Measurements from ENCODE around the gene COG5. TPM values are rescaled to one million over a fixed set of nuclear protein-coding genes. Genes with fewer than 3 reads are reported as not detected.

COG5 gene
- total and polyA plus RNA-seq, 2 of the 4 experiments (the other 2 are of a cell fraction): 18.5 to 27.4 TPM

DNA sequence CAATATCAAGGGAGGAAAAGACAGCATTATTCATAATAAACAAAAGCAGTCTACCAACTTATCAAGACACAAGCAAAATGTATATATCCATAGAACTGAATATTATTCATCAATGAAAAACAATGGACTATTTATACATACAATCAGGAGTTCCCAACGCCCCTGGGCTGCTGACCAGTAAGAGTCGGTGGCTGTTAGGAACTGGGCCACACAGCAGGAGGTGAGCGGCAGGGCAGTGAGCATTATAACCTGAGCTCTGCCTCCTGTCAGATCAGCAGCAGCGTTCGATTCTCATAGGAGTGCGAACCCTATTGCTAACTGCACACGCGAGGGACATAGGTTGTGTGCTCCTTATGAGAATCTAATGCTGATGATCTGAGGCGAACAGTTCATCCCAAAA, 165.6 kb downstream of the COG5 start:
- no peak overlapping the region for H3K23ac ChIP-seq (ENCODE audit: low read depth, low read length)
- no peaks in the 10 kb centered on the region for H3K27me3 ChIP-seq (ENCODE audit: control insufficient read depth, insufficient read depth, low read length)
- DNase-seq: no peak
- no peak overlapping the region for H2BK15ac ChIP-seq (ENCODE audit: low read depth, low read length)
- WGBS, 2 experiments (ENCODE audit: extremely low coverage in 2 of 2, insufficient read length in 1 of 2): 100% methylated on average over 2 of the region's 9 CpGs; no CpG with 5 or more reads in 1 of the 2 experiments
- dilution Hi-C loops (cut with HindIII; ENCODE audit: low sequenced_read_pairs, unreplicated experiment): no loop called here
- no peak overlapping the region for H3K4ac ChIP-seq (ENCODE audit: low read depth, low read length)
- no peak overlapping the region for H3K4me3 ChIP-seq (ENCODE audit: insufficient read depth, low read depth, low read length)
- no peaks in the 10 kb centered on the region for H4K20me1 ChIP-seq (ENCODE audit: insufficient read depth, low read length)
- H4K91ac ChIP-seq (ENCODE audit: insufficient read depth, low read depth, low read length): no peak overlapping the region
- peaks cover 0 to 11% of the 10 kb centered on the region in 2 experiments; a peak in 1 of 4 replicates for H3K79me1 ChIP-seq (ENCODE audit: low read depth in 1 of 2, low read length in 2 of 2)
- no peak overlapping the region for H4K5ac ChIP-seq (ENCODE audit: low read depth, low read length)
- H2AK5ac ChIP-seq (ENCODE audit: low read depth, low read length): no peak overlapping the region
- no peak for ATAC-seq (ENCODE audit: low read depth)
- H3K36me3 ChIP-seq (ENCODE audit: control insufficient read depth, insufficient read depth, low read length): no peaks in the 10 kb centered on the region
- no peak overlapping the region for H3K27ac ChIP-seq (ENCODE audit: insufficient read depth, low read length)
- H3K4me1 ChIP-seq (ENCODE audit: control insufficient read depth, insufficient read depth, low read length): no peaks in the 10 kb centered on the region
- peaks cover 7% of the 10 kb centered on the region for H3K9me1 ChIP-seq (ENCODE audit: insufficient read depth, low read length)
- CTCF ChIA-PET: no interaction called here
- no peak overlapping the region for H3K4me2 ChIP-seq (ENCODE audit: low read depth, low read length)
- no TSS peak for BruUV-seq (replicated peaks)
- H3K56ac ChIP-seq (ENCODE audit: extremely low read depth, insufficient read depth, low read length): no peak overlapping the region
- no peak overlapping the region for H2AFZ ChIP-seq (replicated peaks; ENCODE audit: low read length, poor library complexity)
- H3K9ac ChIP-seq (ENCODE audit: low read depth, low read length): no peak overlapping the region
- H2BK120ac ChIP-seq (ENCODE audit: low read depth, low read length): no peak overlapping the region
- H3K18ac ChIP-seq (ENCODE audit: low read depth, low read length): no peak overlapping the region
- TF ChIP-seq, protein P1, sequence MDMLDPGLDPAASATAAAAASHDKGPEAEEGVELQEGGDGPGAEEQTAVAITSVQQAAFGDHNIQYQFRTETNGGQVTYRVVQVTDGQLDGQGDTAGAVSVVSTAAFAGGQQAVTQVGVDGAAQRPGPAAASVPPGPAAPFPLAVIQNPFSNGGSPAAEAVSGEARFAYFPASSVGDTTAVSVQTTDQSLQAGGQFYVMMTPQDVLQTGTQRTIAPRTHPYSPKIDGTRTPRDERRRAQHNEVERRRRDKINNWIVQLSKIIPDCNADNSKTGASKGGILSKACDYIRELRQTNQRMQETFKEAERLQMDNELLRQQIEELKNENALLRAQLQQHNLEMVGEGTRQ (IDR thresholded peaks at IDR 0.05; ENCODE audit: low read depth, low read length): no peak
- TF ChIP-seq NFE2L2 (IDR thresholded peaks at IDR 0.05; ENCODE audit: low read depth, low read length) (no peak), MAZ (IDR thresholded peaks at IDR 0.05; ENCODE audit: borderline replicate concordance, low read depth, low read length) (no peak), POLR2A (IDR thresholded peaks at IDR 0.05; ENCODE audit: low read depth, low read length) (no peak), MAFK (IDR thresholded peaks at IDR 0.05; ENCODE audit: low read depth, low read length) (no peak), RCOR1 (IDR thresholded peaks at IDR 0.05; ENCODE audit: insufficient replicate concordance, low read length) (no peak), BHLHE40 (IDR thresholded peaks at IDR 0.05; ENCODE audit: low read depth, low read length) (no peak), RFX5 (IDR thresholded peaks at IDR 0.05; ENCODE audit: low read depth, low read length) (no peak), RAD21 (IDR thresholded peaks at IDR 0.05; ENCODE audit: low read length) (no peak)
- no peak overlapping the region for H2AK9ac ChIP-seq (replicated peaks; ENCODE audit: low read depth, low read length, poor library complexity)
- no peak overlapping the region for H2BK5ac ChIP-seq (ENCODE audit: low read depth, low read length, poor library complexity, severe bottlenecking)
- POLR2A ChIA-PET (ENCODE audit: unreplicated experiment): no interaction called here
- no peak overlapping the region for H2BK20ac ChIP-seq (ENCODE audit: low read depth, low read length)
- H4K8ac ChIP-seq (ENCODE audit: low read depth in 2 of 2, low read length in 2 of 2): no peak overlapping the region
- no peak overlapping the region for H3K14ac ChIP-seq (replicated peaks; ENCODE audit: low read depth, low read length)
- no peaks in the 10 kb centered on the region for H3K9me3 ChIP-seq (ENCODE audit: control insufficient read depth, insufficient read depth, low read length)
- in situ Hi-C loops (cut with MboI; ENCODE audit: low sequenced_read_pairs): no loop called here
- intact Hi-C loops (cut with micrococcal nuclease): no loop called here

All from IMR-90 (cell line).